Erythroblast (primary cell): ENCODE data around the gene AUTS2.

Source experiments
- GATA1 ChIP-seq: IDR thresholded peaks from 2 replicates; pipeline ENCODE4 v1.6.1; 2011; ENCODE audit warnings: low read depth, mild to moderate bottlenecking, control low read depth, low read length, moderate library complexity
- POLR2A ChIP-seq: IDR thresholded peaks from 2 replicates; pipeline ENCODE4 v1.6.1; 2011; ENCODE audit warnings: mild to moderate bottlenecking, low read length

- TF ChIP-seq POLR2A (no peak), GATA1 (no peak)
Observed at GRCh38 chr7:69912141-69912540, 313.9 kb downstream of the AUTS2 start.
